ENCODE results near the gene CKMT2.
A peak's percentile ranks its signal among the peaks of the same experiment; 100 is the strongest.

The CKMT2 gene

DNA sequence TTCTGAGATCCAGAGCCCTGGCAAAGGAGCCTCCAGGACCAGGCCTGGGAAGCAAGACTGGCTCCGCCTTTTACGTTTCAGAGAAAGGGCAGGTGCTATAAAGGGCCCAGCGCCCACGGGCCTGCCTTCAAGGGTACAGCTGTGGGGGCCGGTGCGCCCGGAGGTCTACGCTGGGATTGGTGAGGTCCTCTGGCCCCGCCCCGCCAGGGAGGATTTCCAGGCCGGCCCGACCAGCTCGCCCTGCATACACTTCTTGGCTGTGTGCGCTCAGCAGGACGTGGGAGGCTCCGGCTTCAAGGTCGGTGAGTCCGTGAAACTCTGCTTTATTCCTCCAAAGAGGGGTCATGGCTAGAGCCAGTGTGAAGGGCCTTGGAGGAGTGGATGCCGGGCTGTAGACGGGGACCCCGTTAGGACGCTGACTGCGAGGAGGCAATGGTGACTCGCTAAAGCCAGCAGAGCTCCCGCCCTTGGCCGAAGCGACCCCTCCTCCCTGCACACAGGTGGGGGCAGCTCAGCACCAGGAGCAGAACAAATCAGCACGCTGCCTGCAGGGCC lies at the start of gene CKMT2:
Gene CKMT2 (plus strand): TSS at position 243 of the 555 bp plus-strand sequence. CDS start 17,811 bp downstream, outside the sequence.
- peak in 1 of 2 donors; percentile 34 for DNase-seq

DNA sequence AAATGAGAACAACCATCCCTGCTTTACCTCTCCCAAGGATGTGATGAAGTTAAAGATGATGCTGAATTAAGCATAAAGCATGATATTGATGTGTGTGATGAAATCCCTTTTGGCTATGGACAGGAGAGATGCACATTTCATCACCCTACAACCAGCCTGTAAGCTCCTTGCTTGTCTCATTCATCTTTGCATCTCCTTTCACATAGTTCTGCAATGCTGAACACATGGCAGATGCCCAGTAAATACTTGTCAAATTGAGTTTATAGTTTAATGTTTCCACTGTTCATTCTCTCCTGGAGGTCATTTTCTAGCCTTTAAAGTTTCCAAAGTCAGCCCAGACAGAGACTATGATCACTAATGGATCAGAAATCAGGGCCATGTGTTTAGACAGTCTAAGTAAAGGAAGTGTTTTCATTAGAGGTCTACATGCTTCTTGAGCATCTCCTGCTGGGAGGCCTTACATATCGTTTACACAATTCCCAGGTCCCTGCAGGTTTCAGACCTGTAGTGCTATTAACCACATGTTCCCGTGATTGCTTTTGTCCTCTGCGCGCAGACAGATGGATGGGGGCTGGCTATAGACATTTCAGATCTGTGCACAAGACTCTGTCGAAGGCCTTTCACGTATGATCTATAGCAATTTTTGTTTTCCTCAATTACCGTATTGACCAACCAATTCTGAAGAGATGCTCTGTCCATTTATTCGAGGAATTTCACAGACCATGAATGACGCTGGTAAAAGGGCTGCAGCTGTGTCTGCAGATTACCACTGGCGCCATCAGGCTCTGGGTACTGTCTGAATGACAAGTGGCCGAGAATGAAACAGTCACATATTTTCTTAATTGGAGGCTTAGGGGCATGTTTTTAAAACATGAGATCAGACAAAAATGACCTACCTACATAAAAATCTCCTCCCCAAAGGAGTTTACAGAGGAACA lies 49.0 kb upstream of the CKMT2 start:
- no peak for DNase-seq

DNA sequence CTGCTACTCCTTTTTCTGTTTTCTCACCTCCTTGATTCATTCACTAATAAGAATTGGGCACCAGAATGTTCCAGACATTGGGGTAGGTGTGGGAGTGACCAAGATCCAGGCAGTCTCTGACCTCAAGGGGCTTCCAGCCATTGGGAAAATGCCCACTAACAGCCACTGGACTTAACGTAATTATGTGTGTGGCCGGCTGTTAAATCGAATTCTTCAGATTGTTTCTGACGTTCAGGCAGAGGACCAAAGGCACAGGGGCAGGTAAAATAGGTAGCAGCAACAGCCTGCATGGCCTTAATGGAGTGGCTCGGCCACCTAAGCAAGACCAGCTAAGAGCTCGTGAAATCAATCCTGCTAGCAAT lies 48.4 kb upstream of the CKMT2 start:
- no peak for DNase-seq

DNA sequence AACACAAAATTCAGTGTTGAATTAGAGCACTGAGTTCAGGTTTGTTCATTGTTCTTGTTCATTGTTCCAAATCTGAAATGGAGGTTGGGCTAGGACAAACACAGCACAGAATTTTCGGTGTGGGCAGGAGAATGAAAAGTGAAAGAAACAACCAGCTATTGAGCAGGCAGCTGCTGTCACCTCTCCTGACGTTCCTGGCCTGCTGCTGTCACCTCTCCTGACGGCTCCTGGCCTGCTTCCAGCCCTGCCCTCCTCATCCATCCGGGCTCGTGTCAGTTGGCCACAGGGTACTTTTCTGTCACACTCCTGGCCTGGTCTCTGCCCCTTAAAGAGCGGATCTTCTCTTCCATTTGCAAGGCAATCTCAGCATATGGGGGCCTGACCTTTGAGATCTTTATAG lies 45.2 kb upstream of the CKMT2 start:
- no peak for DNase-seq

DNA sequence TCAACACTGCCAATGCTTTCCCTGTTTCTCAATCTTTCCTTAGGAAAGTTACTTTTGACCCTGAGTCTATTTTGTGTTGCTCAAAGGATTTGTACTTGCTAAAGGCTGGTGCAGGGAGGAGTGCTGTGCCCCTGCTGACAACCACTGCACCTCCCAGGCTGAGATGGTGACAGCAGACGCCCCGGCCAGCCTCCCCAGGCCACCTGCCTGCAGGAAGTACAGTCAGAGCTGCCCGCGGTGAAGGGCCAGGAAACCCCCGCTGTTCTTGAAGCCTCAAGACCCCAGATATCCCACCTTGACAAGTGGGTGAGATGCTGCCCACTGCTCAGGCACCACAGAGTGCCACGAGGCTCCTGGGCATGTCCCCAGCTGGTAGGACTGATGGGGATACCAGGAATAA lies 44.2 kb upstream of the CKMT2 start:
- DNase-seq = no peak

DNA sequence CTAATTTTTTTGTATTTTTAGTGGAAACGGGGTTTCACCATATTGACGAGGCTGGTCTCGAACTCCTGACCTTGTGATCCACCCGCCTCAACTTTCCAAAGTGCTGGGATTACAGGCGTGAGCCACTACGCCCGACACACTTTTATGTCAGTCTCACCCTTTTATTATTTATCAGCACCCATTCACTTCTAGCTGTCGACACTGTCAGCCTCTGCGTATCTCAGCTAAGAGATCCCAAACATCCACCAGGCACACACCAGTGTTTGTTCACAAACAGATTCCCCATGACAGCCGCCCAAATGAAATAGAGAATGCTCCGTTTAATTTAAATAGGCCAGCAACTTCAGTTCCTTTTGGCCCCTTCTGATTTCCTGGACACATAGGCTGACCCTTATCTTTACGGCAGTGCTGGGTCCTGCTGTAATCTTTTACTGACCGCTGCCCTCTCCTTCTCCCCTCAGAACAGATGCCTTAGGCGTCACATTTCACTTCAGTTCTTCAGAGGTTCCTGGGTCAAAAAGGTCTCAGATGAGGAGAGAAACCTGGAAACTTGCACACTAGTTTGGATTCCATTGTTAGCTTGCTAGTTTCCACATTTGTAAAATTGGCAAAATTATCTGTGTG lies 43.1 kb upstream of the CKMT2 start:
- DNase-seq = no peak

DNA sequence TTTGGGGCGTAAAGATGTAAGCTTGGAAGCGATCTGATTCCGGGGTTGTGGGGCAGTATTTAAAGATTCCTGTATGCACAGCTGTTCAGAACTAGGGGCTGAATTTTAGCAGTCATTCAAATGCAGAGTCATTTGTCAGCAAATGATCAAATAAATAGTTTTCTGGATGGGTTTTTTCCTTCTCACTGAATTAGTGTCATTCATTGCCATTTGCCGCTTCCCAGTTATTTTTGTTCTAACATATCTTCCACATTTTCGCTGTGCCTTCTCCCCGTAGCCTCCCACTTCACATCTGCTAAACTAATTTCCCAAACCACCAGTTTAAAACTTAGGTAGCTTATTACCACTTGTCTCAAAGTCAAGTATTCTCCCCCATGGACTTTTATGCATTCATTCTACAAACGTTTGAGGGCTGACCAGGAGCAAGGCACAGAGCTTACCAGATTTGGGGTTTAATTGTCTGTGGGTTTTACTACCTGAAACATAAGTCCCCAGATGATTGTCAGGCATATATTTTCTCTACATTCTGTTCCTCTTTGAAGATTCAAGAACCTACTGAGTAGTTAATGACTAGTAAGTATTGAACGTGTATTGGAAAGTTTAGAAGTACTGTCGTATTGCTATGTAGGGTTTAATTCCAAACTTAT lies 41.3 kb upstream of the CKMT2 start:
- DNase-seq = peak in 1 of 2 donors; percentile 18

DNA sequence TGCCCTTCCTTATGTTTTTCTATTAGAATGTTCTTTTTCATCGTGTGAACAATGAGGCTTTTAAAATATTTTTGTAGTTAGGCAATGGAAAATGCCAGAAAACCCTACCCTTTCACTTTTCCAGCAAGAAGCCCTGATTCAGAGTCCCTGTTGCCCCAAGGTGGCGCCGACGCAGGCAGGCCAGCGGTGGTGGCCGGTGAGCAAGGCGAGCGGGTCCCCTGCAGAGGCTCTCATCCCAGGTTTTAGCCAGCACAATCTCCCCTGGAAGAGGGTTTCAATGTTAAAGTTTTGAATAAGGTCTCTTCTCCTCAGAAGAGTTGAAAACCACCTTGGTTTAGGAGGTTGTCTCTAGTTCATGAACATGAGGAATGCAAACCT lies 40.8 kb upstream of the CKMT2 start:
- DNase-seq = no peak

DNA sequence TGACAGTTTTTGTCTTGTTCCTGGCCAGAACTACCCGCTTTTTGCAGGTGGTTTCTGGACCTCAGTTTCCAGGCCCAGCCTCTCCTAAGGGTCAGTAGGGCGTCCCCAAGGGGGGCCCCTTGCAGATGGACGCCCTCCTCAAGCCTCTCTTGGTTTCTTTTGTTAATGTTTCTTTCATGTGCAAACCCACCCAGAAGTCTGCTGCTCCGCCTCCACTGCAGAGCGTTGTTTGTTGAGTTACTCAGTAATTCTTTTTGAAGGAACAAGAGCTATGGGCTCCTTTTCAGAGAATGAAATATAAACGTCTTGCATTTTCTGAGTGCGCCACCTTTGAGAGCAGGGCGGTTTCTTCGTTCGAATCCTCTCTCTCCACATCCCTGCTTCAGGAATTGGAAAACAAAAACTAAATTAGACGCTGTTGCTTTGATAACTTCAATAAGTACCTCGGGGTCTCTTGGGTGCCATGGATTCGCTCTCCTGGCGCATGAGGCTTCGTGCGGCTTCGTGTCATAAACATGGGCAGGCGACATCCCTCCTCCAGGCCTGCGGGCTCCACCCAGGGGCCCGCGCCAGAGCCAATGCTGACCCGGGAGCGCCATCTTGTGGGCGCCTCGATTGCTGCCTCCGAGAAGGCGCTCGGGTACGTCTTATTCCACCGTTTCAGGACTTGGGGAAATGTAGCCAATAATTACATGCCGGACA lies 38.3 kb upstream of the CKMT2 start:
- DNase-seq = peak; percentile 71 to 78

DNA sequence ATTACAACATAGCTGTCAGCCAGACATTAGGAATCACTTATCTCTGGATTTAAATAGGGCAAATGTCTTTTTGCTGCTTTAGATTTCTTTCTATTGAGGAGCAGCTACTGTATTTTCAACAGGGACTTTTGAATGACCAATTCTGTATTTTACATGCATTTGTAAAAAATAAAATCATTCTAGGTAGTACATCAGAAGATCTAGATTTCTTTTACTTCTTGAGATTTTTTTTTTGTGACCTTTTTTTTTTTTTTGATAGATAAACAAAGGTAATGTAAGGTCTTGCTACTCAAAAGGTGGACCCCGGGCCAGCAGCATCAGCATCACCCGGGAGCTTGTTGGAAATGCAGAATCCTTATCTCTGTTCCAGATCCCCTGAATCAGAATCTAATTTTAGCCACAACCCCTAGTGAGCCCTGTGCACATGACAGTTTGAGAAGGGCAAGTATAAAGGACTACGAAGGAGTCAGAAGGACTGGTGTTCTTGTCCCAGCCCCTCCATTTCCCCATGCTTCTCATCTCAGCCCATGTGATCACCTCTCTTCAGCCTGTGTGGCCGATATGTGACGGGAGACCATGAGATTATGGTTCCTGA lies 37.7 kb upstream of the CKMT2 start:
- no peak for DNase-seq

DNA sequence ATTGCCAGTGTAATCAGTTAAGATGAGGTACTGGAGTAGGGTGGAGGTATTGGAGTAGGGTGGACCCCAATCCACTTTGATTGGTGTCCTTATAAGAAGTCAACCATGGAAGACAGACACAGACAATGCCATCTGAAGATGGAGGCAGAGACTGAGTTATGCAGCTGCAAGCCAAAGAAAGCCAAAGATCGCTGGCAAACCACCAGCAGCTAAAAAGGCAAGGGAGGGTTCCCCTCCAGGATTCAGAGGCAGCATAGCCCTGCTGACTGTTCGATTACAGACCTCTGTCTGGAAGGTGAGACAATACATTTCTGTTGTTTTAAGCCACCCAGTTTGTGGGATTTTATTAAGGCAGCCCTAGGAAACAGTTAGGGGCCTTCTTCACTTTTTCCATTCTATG lies 30.5 kb upstream of the CKMT2 start:
- no peak for DNase-seq

DNA sequence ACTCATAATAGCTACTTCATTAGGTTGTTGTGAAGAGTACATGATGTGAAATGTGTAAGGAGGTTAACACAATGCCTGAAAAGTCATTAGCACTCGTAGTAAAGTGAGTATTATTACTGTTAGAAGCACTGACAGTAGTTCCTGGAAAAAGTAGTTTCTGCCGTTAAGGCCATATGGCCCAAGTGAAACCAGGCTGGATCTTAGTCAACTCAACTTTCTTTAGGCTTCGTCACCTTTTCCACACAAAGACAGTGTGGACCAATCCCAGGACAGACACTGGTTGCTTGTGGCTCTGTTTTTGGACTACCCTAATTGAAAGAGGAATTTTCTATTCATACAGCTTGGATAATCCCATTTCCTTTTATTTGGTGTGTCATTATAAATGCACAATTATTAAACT lies 29.4 kb upstream of the CKMT2 start:
- DNase-seq = no peak

DNA sequence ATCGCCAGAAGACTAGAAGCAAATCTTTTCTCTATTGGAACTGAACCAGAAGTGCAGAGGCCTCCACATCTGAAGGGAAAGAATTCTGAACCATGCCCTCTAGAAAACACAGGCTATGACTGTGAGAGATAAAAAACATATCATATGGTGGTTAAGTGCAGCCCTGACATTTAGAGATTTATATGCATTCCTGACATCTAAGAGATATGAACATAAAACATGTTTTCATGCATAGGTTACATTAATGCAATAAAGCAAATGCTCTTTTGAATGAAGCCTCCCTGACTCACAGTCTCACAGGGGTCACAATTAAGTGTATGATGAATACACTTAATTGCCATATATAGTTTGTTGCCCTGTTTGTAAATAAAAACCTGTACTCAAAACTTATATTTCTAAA lies 28.9 kb upstream of the CKMT2 start:
- no peak for DNase-seq

DNA sequence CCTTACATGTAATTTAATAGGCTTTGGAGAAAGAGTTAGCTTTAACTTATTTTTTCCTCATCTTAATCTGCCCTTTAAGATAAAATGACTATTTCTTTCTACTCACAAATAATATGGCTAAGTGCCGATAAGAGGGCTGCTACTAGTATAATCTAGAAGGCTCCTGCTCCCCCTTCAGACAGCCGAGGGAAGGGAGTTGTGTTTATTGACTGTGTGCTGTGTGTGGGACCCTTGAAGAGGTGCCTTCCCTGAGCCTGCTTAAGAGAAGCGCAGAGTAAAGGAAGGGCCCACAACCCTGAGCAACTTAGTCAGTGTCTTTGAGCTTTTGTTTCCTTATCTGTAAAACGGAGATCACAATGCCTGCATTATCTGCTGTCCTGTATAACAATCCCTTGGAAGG lies 28.1 kb upstream of the CKMT2 start:
- DNase-seq = no peak

DNA sequence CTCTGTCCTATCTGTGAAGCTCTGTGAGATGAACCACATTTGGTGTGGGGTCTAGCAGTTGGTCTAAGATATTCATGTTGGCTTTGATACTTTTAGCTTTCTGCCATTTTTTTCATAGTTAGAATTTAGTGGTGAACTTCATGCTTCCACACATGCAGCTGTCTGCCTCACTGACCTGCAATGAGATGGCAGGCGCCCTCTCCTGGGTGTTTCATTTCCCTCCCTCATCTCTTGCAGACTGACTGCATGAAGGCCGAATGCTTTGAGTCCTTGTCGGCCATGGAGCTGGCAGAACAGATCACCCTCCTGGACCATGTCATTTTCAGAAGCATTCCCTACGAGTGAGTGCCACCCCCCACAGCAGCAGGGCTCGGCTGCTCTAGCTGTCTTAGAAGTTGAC lies 26.1 kb upstream of the CKMT2 start:
- no peak for DNase-seq

DNA sequence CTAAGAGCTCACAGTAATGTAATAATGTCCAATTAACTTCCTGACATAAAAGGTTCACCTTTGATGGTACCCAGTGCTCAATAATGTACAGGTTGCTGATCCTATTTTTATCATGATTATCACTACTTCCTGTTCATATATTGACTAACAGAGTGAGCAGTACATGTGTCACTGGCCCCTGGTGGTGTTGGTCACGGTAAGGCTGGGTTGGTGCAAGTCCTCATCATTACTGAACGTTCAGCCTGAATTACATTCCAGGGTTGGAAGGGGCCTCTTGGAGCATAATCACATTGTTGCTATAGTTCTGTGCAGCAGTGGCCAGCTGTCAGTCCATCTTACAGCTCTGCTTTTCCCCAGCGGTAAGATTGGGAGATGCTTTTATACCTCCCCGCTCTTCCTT lies 24.2 kb upstream of the CKMT2 start:
- DNase-seq = no peak

DNA sequence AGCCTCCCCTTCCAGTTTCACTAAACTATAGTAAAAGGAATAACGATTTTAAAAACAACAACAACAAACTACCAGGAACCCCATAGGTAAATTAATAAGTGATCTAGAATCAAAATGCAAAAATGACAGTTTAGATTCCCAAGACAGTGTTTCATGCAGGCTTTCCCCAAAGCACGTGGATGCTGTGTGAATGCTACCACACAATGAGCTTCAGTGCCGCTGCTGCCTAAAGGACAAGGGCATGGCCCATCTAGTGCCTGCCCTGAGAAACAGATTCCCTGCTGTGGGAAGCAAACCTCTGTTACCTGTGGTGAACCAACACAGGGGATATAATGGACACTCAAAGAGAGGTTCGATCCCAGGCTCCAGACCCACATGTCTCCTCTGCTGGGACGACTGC lies 23.7 kb upstream of the CKMT2 start:
- no peak for DNase-seq

DNA sequence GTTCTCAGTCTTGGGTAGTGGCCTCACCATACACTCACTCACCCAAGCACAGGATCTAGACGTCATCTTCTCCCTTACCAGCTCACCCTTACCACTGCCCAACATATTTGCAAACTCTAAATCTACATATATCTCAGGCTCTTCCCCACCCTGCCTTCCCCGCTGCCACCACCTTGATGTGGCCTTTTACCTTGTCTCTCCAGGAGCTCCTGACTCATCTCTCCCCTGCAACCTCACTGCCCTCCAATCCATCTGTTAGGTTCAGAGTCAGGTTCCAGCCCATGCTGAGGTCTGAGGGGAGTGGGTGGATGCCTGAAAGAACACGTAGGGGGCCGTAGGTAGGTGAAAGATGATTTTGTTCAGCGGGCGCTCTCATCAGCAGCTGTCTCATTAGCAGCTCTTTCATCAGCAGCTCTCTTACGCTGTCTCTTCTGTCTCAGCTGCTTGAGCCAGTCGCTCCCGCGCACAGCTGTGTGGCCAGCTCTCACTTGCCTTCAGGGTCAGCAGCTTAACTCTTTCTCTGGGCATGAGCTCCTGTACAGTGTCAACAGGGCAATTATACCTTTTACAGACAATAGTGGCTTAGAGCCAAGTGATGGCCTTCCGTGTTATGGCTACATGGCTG lies 23.1 kb upstream of the CKMT2 start:
- no peak for DNase-seq

DNA sequence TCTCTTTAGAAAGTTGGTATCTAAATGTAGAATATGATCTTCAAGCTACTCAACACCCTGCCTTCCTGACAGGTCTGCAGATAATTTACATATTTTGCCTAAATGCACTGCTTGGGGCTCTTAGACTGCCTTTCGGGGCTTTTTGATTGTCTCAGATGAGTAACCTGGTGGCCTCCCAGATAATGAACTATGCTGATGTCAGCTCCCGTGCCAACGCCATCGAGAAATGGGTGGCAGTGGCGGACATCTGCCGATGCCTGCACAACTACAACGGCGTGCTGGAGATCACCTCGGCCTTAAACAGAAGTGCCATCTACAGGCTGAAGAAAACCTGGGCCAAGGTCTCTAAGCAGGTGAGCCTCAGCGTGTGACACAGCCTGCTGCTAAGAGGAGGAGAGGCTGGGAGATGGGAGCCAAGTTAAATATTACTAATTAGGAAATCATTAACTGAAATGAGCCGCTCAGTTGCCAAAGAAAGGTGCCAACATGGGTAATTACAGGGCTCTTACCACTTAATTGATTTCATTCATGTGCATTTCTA lies 20.8 kb upstream of the CKMT2 start:
- no peak for DNase-seq

DNA sequence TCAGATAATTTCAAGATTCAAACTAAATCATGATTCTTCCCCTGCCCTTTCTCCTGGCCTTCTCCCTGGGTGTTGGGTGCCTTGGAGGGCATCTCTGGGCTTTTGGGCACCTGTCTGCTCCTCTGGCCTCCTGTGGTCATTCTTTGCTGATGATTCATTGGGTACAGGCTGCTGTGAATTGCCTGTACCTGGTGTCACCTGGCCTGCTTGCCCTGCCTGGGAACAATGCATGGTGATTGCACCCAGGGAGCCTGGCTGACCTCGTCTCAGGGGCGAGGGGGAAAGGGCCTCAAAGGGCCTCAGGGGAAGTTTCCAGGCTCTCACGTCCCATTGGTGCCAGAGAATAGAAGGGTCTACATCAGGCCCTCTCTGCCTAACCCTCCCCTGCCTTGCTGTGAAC lies 20.1 kb upstream of the CKMT2 start:
- no peak for DNase-seq

DNA sequence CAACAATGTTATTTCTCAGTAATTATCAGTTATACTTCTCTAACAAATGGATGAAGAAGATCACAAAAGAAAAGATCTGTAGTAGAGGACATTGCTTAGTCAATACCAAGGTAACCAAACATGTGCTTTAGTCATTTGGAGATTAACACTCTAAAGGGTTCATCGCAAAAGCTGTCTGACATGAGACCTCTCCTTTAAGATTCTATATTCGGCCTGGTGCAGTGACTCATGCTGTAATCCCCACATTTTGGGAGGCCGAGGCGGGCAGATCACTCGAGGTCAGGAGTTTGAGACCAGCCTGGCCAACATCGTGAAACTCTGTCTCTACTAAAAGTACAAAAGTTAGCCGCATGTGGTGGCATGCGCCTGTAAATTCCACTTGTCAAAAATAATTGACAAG lies 18.3 kb upstream of the CKMT2 start:
- DNase-seq = no peak

DNA sequence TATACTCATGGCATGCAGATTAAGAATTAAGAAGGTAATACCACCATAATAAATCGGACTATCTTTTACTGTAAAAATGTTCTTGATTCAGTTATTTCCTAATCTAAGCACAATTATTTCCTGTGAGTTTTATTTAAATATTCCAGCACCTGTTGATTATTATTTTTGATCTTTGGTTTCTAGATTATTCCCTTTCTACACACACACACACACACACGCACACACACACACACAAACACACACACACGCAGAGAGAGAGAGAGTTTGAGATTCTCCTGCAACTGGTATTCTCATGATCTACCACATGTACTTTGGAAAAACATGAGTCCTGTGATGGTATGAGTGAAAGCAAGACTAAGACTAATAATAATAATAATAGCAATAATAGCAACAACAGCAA lies 17.0 kb upstream of the CKMT2 start:
- DNase-seq = no peak

All from hippocampal formation (tissue), 2 donors.